PFSK-1 (cell line): ENCODE data around the gene NR1I2.

Source experiments
- FOXP2 ChIP-seq: optimal IDR thresholded peaks from 2 replicates; pipeline ENCODE3; 2011; ENCODE audit warnings: borderline replicate concordance, control low read depth, inconsistent platforms; ENCODE audit not compliant: insufficient read depth; ENCODE audit errors: extremely low read length, extremely low read depth
- POLR2AphosphoS5 ChIP-seq: IDR thresholded peaks from 2 replicates; pipeline ENCODE4 v1.6.1; 2012; ENCODE audit warnings: low read depth, mild to moderate bottlenecking, control low read depth, low read length, moderate library complexity
- SIN3A ChIP-seq: IDR thresholded peaks from 2 replicates; pipeline ENCODE4 v1.6.1; 2012; ENCODE audit warnings: mild to moderate bottlenecking, low read length, moderate library complexity, borderline replicate concordance; ENCODE audit not compliant: insufficient read depth
- TAF1 ChIP-seq: IDR thresholded peaks from 2 replicates; pipeline ENCODE4 v1.6.1; 2012; ENCODE audit warnings: low read length, control low read depth, borderline replicate concordance; ENCODE audit not compliant: insufficient read depth
- TF ChIP-seq, protein P1 (sequence below), 2 experiments: IDR thresholded peaks; 2 replicates each; pipeline versions ENCODE4 v1.6.1 to v1.8.0; 2011 to 2012; ENCODE audit warnings: low read depth in 2 of 2, low read length in 2 of 2, control low read depth in 1 of 2, inconsistent platforms in 1 of 2, mild to moderate bottlenecking in 1 of 2, moderate library complexity in 1 of 2; ENCODE audit not compliant: insufficient read depth in 1 of 2

- TF ChIP-seq, protein P1, sequence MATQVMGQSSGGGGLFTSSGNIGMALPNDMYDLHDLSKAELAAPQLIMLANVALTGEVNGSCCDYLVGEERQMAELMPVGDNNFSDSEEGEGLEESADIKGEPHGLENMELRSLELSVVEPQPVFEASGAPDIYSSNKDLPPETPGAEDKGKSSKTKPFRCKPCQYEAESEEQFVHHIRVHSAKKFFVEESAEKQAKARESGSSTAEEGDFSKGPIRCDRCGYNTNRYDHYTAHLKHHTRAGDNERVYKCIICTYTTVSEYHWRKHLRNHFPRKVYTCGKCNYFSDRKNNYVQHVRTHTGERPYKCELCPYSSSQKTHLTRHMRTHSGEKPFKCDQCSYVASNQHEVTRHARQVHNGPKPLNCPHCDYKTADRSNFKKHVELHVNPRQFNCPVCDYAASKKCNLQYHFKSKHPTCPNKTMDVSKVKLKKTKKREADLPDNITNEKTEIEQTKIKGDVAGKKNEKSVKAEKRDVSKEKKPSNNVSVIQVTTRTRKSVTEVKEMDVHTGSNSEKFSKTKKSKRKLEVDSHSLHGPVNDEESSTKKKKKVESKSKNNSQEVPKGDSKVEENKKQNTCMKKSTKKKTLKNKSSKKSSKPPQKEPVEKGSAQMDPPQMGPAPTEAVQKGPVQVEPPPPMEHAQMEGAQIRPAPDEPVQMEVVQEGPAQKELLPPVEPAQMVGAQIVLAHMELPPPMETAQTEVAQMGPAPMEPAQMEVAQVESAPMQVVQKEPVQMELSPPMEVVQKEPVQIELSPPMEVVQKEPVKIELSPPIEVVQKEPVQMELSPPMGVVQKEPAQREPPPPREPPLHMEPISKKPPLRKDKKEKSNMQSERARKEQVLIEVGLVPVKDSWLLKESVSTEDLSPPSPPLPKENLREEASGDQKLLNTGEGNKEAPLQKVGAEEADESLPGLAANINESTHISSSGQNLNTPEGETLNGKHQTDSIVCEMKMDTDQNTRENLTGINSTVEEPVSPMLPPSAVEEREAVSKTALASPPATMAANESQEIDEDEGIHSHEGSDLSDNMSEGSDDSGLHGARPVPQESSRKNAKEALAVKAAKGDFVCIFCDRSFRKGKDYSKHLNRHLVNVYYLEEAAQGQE (IDR thresholded peaks at IDR 0.05; ENCODE audit: insufficient read depth in 1 of 2, low read depth in 2 of 2, low read length in 2 of 2): no peak
- TF ChIP-seq TAF1 (no peak), POLR2AphosphoS5 (no peak), SIN3A (no peak), FOXP2 (no peak)
These were observed 3.7 kb upstream of the NR1I2 start for GRCh38 chr3:119778176-119778575.
